ENCODE results near the gene DUSP7.

DNA sequence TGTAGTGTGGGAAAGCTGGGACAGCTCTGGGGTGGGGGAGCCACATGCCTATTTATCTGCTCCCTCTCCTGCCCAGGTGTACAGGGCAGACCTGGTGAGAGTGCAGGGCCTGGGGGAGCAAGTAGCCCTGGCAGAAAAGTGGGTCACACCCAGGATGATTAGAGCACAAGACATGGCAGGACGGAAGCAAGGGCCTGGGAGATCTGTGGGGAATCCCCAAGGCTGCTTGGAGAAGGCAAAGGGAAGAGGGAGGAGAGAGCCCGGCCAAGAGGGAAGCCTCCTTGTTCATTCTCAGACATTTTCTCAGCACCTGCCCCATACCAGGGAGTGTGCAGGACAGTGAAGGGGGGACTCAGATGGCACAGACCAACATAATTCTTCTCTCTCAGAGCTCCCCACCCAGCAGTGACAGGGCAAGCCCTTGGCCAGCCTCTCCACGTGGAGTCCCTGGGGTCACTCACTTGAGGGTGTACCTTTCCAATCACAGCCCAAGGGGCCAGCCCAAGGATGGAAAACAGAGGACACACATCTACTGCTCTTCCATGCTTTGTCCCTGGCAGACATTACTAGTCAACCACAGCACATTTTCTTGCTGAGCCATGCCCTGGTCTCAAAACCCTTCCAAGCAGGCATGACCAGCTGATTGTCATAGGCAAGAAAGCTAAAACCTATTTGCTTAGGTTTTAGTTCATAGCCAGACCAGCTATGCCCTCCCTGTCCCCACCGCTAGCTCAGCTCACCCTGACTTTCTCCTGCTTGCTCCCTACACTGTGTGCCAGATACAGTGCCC, 4.9 kb upstream of the DUSP7 start:
- no peak for TF ChIP-seq GATA2 (IDR thresholded peaks at IDR 0.05; ENCODE audit: low read depth, low read length)
- no peak for TF ChIP-seq GATA3 (IDR thresholded peaks at IDR 0.05; ENCODE audit: low read depth, low read length)

Data from SH-SY5Y (cell line).